ENCODE data around the gene C1QA.

C1QA gene

DNA sequence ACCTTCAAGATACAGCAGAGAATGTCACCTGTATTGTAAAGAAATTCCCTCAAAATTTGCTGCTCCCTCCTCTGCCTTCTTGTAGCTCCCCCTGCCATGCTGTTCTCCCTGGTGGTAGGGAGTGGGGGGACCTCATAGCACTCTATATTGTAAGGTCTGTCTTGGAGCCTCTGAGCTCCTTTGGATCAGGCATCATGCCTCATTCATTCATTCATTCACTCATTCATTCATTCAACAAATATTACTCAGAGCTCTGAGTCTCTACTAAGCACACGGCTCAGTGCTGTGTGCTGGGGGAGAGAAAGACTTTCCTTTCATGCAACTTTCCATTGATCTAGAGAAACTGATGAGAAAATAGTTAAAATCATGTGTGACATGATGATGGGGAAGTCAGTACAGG is 47.1 kb downstream of the C1QA start:
- FAIRE-seq (no peak), DNase-seq (ENCODE audit: insufficient read length, low spot score) (no peak)
- no peak for TF ChIP-seq POLR2A (IDR thresholded peaks at IDR 0.05; ENCODE audit: low read depth, low read length)

DNA sequence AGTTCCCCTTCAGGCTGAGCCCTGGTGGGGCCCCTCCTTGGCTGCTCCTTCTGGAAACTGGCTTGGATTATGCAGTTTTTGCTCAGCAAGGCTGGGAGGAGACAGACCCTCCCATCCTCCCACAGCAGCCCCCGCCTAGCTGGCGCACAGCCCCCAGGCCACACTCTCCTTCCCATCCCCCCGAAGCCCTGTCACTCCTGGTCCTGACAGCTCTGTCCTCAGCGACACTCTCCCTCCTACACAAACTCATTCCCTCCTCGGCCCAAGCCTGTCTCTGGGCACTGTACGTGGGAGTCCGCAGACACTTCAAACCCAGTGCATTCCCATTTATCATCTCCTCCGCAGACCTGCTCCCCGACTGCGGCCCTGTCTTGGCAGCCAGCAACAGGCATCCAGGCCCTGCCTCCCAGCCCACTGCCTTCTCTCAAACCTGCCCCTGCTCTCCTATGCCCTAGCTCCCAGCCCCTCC is 49.2 kb downstream of the C1QA start:
- DNase-seq (ENCODE audit: insufficient read length, low spot score) (no peak), FAIRE-seq (no peak)
- TF ChIP-seq POLR2A (IDR thresholded peaks at IDR 0.05; ENCODE audit: low read depth, low read length): no peak

DNA sequence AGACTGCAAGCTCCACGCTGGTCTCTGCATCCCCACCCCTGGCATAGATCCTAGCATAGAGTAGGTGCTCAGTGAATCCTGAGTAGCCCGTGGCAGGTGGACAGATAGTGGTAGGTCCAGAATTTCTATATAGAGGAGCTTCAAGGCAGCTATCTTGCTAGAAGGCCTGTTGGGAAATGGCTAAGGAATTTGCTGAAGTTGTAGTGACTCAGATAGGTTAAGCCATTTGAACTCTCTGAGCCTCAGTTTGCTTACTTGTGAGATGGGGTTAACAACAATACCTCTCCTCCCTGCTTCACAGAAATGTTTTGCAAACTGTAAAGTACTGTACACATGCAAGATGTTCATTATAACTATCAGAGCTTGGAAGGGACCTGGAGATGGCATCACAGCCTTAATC is 50.8 kb downstream of the C1QA start:
- FAIRE-seq: no peak

DNA sequence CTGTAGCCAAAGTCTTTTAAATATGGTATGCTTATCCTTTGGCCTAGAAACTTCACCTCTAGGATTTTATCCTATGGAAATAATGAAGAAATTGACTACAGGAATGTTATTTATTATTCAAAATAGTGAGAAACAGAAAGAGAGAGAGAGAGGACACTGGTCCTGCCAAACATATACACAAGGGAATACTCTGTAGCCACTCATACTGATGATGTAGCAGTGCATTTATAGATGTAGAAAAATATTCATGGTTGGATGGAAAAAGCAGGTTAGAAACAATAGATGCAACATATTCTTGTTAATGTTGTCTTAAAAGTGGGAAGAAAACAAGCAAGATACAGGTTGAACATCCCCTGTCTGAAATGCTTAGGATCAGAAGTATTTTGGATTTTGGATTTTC is 52.0 kb downstream of the C1QA start:
- no peak for FAIRE-seq

More for the DNA sequence above, 50.8 kb downstream of the C1QA start:
- TF ChIP-seq POLR2A (IDR thresholded peaks at IDR 0.05; ENCODE audit: low read depth, low read length): no peak
- no peak for DNase-seq (ENCODE audit: insufficient read length, low spot score)

More for the DNA sequence above, 52.0 kb downstream of the C1QA start:
- no peak for DNase-seq (ENCODE audit: insufficient read length, low spot score)
- TF ChIP-seq POLR2A (IDR thresholded peaks at IDR 0.05; ENCODE audit: low read depth, low read length): no peak

Data from H54 (cell line).